ENCODE results near the gene LRRN2.

LRRN2 gene

DNA sequence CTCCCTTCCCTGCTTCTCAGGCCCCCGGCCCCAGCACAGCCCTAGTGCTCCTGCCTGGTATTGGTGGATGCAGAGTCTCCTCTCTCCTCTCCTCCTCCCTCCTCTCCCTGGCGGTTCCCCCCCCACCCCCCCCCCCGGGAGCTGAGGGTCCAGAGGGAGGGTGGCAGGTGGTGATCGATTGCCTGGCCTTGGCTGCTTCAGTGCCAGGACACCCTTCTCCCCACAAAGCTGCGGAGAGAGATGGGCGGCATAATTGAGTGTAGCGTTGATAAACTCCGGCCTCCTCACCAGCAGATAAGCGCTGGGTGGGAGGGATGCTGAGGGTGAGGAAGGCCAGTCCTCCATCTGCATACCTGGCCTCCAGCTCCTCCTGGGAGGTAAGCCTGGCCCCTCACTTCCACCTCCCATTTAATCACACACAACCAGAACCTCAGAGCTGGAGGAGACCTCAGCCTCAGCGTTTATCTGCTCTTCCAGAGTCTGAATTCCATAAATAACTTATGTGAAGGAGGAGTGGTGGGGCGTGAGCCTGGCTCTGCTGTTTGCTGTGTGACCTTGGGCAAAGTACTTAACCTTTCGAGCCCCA is 60.8 kb downstream of the LRRN2 start:
- no peak for DNase-seq

DNA sequence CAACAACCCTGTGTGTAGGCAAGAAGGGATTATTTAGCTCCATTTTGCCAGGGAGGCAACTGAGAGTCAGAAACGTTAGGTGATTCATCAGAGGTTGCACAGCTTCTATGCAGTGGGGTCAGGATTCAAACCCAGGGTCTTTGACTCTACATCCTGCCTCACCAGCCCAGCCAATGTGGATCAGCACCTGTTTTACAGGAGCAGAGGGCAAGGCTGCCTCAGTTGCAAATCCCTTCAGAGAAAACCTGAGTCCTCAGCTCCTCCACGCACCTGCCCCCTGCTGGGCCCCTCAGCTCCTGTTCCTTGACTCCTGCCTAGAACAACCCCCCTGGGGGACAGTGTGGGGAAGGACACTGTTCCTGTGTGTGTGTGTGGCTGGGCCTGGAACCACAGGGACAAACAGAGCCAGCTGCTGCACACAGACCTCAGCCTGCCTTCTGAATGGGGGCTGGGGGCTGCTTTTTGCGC is 61.6 kb downstream of the LRRN2 start:
- peak in 1 of 2 experiments; percentile 2 for DNase-seq

DNA sequence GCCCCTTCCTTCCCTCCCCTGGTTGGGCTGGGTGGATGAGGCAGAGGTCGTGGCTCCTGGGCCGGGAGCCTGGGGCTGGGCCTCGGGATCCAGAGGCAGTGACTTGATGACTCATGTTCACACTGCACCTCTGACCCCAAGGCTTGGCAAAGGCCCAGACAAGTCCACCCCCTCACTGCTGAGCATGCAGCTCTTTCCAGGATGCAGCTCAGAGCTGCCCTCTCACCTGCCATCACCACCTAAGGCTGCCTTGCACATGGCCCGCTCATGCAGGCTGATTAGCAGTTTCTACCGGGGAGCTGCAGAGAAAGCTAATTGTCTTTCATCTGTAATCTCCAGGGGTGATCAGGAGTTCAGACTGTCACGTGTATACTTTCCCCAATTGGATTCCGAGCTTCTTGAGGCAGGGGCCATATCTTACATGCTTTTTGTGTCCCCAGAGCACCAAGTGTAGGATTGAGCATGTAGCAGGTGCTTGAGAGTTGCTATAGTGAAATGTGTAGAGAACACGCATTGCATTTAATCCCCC is 62.1 kb downstream of the LRRN2 start:
- DNase-seq, result no peak

- no peak for DNase-seq
Observed at GRCh38 chr1:204621996-204622395, 63.5 kb downstream of the LRRN2 start.

- no peak for DNase-seq
Observed at GRCh38 chr1:204621396-204621795, 64.1 kb downstream of the LRRN2 start.

- DNase-seq, result no peak
Observed at GRCh38 chr1:204619721-204620120, 65.8 kb downstream of the LRRN2 start.

DNA sequence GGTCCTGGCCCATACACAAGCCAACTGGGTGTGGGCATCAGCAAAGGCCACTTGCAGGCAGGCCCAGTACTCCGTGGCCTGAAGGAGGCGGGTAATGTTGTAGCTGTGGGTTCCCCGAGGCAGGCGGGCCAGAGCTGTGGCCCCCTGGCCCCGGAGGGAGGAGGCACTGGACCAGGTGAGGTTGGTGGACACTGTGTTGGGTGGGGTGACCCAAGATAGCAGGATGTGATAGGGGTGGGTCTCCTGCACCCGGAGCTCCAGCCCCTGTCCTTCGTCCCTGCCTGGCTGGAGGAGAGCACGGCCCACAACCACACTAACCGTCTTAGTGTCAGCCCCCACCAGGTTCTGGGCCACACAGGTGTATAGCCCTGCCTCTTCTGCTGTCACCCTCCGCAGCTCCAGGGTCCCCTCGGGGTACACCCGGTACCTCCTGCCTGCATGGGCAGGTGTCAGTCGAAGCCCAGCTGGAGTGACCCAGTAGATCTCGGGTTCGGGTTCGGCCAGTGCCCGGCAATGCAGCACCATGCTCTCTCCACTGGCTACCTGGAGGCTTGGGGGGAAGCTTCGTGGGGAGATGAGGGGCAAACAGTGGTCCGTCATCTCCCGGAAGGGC is 67.3 kb downstream of the LRRN2 start:
- no peak for DNase-seq

- no peak for DNase-seq
Observed at GRCh38 chr1:204617256-204618147, 68.0 kb downstream of the LRRN2 start.

GRCh38 chr1:204616641-204617040 is 68.9 kb downstream of the LRRN2 start:
- no peak for DNase-seq

GRCh38 chr1:204615881-204616280 is 69.7 kb downstream of the LRRN2 start:
- DNase-seq, result no peak

DNA sequence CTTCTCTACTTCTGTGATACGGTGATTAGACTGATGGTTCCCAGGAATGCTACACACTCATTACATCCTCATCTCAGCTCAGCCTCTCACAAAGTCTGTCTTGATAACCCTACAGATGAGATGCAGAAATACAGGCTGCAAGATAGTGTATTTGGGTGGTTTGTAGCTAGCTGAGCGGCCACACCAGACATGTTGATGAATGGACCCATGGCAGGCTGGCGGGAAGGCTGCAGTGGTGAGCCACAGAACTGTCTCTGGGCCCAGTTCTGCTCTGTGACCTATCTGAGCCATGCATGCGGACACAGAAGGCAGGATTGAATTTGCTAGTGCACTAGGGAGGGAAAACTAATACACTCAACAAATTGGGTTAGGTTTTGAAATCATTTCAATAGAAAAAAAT is 71.9 kb downstream of the LRRN2 start:
- DNase-seq, result no peak

DNA sequence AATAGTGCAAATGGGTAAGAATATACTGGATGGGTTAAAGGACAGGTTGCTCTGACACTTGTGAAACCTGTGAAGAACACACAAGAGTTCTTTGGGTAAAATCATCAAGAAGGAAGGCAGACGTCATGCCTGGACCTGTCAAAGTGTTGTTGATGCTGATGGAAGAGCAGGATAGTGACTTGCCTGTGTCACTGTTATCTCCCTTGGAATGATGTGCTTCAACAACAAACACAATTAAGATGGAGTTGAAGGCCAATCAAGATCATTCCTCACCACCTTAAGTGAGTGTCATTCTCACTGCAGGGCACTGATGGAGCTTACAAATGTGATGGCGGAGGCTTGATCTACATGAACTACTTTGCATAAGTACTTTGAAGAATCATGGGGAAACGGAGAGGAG is 73.2 kb downstream of the LRRN2 start:
- no peak for DNase-seq

GRCh38 chr1:204611036-204611435 is 74.5 kb downstream of the LRRN2 start:
- DNase-seq, result no peak

DNA sequence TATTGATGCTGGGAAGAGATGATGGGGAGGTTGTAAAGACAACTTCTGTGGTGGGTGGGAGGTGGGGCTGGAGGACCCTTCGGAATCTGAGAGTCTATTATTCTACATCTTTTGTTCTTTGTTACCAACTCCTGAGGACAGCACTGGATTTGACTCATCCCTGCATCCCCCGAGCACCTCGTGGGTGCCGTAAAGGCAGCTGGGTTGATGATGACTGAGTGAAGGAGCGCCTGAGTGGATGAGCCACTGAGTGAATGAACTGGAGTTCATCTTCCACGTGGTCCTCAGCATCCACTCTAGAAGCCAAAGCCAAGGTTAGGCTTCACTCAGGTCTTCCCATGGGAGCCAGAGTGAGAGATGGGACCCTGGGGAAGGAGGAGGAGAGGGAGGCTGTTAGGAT is 77.6 kb downstream of the LRRN2 start:
- DNase-seq, result no peak

GRCh38 chr1:204605791-204606190 is 79.7 kb downstream of the LRRN2 start:
- no peak for DNase-seq

DNA sequence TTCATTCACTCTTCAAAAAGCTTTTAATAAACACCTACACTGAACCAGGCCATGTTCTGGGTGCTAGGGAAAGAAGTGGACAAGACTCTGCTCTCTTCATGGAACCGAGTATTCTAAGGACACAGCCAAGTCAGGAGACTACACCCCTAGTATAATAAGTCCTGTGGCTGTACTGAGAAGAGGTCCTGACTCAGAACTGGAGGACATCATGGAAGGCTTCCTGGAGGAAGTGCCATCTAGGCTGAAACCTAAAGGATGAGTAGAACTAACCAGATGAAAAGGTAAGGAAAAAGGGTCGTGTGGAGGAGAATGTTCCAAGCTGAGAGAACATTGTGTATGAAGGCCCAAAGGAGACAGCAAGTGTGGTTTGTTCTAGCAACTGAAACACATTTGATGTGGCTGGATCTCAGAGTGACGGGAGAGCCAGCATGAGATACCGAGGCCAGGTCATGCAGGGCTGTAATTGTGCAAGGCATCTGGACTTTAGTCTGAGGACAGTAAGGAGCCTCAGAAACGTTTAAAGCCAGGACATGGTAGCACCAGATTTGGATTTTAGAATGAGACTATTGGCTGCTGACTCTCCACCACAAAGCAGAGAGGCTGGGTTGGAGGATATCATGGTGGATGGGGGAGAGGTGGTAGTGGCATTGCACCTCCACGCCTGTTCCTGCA is 82.5 kb downstream of the LRRN2 start:
- no peak for DNase-seq

- no peak for DNase-seq
Observed at GRCh38 chr1:204602111-204602579, 83.4 kb downstream of the LRRN2 start.

DNA sequence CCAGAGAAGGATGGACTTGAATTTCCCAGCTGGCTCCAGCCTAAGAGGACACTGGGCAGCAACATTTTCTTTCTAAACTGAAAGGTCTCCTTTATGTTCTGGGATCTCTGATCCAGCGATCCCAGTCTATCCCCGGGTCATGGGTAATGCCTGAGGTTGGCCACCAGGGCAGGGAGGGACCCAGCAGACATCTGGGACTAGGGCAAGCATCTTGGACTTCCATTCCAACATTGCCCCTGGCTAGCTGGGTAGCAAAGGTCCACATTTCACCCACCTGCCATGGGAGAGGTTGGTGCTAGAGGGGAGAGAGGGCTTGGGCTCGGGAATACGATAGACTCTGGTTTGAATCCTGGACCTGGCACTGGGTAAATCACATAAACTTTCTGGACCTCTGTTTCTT is 84.6 kb downstream of the LRRN2 start:
- DNase-seq, result no peak

DNA sequence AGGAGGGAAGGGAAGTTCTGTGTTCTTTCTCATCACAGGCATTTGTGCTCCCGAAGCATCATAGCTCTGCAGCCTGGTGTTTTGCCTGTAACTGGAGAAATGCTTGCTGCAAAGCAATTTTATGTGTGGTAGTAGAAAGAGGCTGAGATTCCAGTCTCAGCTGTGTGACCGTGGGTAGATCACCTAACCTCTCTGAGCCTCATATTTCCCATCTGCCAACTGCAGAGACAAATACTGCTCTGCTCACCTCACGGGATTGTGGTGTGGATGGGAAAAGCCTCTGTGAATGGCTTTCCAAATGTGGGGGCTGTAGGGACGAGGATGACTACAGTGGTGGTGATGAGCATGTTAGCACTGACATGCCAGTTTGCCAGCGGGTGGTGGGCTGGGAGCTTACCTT is 85.3 kb downstream of the LRRN2 start:
- no peak for DNase-seq

- no peak for DNase-seq
Observed at GRCh38 chr1:204599596-204599995, 85.9 kb downstream of the LRRN2 start.

- no peak for DNase-seq
Observed at GRCh38 chr1:204599098-204599497, 86.4 kb downstream of the LRRN2 start.

GRCh38 chr1:204598319-204598969 is 87.1 kb downstream of the LRRN2 start:
- peak; percentile 29 for DNase-seq
